AG20443 (cell line): Measurements from ENCODE around the gene FAM120B.
"Not testable (repeated sequence)": the region's sequence is repeated elsewhere in the genome, so short reads cannot be mapped to it uniquely, and the experiment has no call there.

Experiments
- DNase-seq: peaks from one replicate; pipeline ENCODE4 v3.0.0; 2012; ENCODE audit warnings: low spot score, mixed read lengths

Gene FAM120B

GRCh38 chr6:170388113-170388512 lies 81.6 kb downstream of the FAM120B start:
- DNase-seq, result peak; percentile 71

- DNase-seq, result no peak
Observed at GRCh38 chr6:170393033-170393432, 86.5 kb downstream of the FAM120B start.

GRCh38 chr6:170393807-170394399 lies 87.3 kb downstream of the FAM120B start:
- DNase-seq, result no peak

GRCh38 chr6:170394980-170395379 lies 88.4 kb downstream of the FAM120B start:
- DNase-seq, result no peak

GRCh38 chr6:170398743-170399369 lies 92.3 kb downstream of the FAM120B start:
- DNase-seq, result not testable (repeated sequence)

GRCh38 chr6:170399955-170400558 lies 93.5 kb downstream of the FAM120B start:
- DNase-seq, result not testable (repeated sequence)

GRCh38 chr6:170402318-170403040 lies 95.9 kb downstream of the FAM120B start:
- no peak for DNase-seq

GRCh38 chr6:170403451-170403850 lies 96.9 kb downstream of the FAM120B start:
- no peak for DNase-seq

- no peak for DNase-seq
Observed at GRCh38 chr6:170404036-170404435, 97.5 kb downstream of the FAM120B start.

- DNase-seq, result no peak
Observed at GRCh38 chr6:170404697-170405096, 98.1 kb downstream of the FAM120B start.

- peak; percentile 90 for DNase-seq
Observed at GRCh38 chr6:170405311-170405975, 98.9 kb downstream of the FAM120B start.

GRCh38 chr6:170407200-170407599 lies 100.6 kb downstream of the FAM120B start:
- no peak for DNase-seq

GRCh38 chr6:170407932-170408331 lies 101.4 kb downstream of the FAM120B start:
- DNase-seq, result no peak

GRCh38 chr6:170409746-170410145 lies 103.2 kb downstream of the FAM120B start:
- DNase-seq, result not testable (repeated sequence)

GRCh38 chr6:170410241-170410640 lies 103.7 kb downstream of the FAM120B start:
- no peak for DNase-seq

GRCh38 chr6:170415318-170415717 lies 108.8 kb downstream of the FAM120B start:
- DNase-seq, result no peak

GRCh38 chr6:170416303-170416702 lies 109.7 kb downstream of the FAM120B start:
- DNase-seq, result no peak

GRCh38 chr6:170416959-170417606 lies 110.5 kb downstream of the FAM120B start:
- DNase-seq, result no peak

GRCh38 chr6:170417881-170418280 lies 111.3 kb downstream of the FAM120B start:
- DNase-seq, result no peak

- DNase-seq, result no peak
Observed at GRCh38 chr6:170420283-170420682, 113.7 kb downstream of the FAM120B start.
